ENCODE results near the gene PCDH19. TPM values are rescaled to one million over a fixed set of nuclear protein-coding genes. Genes with fewer than 3 reads are reported as not detected.

The PCDH19 gene
- total RNA-seq, 1 donor from 2014 or later = not detected

DNA sequence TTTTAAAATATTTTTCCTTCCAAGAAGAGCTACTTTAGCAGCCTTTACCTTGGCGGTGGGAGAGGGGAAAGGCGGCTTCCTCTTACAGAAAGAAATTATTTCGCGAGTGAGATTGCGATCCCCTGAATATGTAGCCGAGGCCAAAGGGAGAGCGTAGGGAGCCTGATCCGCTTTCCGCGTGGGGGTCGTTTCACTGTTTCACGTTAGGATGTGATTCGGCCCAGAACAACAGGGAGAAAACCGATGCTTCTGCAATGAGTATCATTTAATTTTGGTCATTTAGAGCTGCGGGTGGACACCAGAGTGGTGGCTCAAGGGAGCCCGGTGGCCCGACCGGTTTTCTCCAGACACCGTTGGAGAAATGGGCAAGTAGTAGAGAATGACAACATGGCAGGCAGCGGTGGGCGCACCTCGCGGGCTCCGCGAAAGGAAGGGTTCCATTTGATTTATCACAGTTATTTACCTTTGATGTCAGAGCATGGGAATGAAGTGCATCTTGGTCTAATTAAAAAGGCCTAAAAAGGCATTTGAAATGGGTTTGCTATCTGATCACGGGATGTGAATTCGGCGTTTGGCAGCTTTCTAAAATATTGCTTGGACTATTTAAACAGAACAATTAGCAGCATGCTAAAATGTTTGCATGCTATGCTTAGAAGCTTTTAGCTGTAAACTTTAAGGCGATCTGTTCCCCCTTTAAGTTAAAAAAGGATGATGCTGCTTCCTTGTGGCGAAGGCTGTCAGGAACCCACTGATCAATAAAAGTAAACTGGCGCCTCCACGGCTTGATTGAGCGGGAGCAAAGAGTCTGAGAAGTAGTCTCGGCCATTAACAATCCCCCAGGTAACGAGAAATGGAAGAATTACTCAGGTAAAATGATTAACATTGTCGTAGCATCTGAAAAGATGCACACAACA, 2.0 kb upstream of the PCDH19 start:
- Mint-ChIP-seq H3K27me3 (ENCODE audit: low read depth) (peaks cover 45% of the 10 kb centered on the region), H3K36me3 (ENCODE audit: low read depth) (no peaks in the 10 kb centered on the region), H3K4me3 (ENCODE audit: low read depth) (no peak overlapping the region), H3K4me1 (ENCODE audit: low read depth) (no peaks in the 10 kb centered on the region), H3K9me3 (no peaks in the 10 kb centered on the region), H3K27ac (no peak overlapping the region)
- intact Hi-C loops (cut with micrococcal nuclease) = no loop called here
- DNase-seq (ENCODE audit: low spot score) = no peak

GRCh38 chrX:100410901-100411801, 1.1 kb upstream of the PCDH19 start:
- no peaks in the 10 kb centered on the region for H3K36me3 Mint-ChIP-seq (ENCODE audit: low read depth)
- no peak overlapping the region for H3K27ac Mint-ChIP-seq
- no peak overlapping the region for H3K4me3 Mint-ChIP-seq (ENCODE audit: low read depth)
- H3K4me1 Mint-ChIP-seq (ENCODE audit: low read depth) = no peaks in the 10 kb centered on the region
- no peaks in the 10 kb centered on the region for H3K9me3 Mint-ChIP-seq
- peaks cover 54% of the 10 kb centered on the region for H3K27me3 Mint-ChIP-seq (ENCODE audit: low read depth)
- intact Hi-C loops (cut with micrococcal nuclease) = no loop called here
- no peak for DNase-seq (ENCODE audit: low spot score)

DNA sequence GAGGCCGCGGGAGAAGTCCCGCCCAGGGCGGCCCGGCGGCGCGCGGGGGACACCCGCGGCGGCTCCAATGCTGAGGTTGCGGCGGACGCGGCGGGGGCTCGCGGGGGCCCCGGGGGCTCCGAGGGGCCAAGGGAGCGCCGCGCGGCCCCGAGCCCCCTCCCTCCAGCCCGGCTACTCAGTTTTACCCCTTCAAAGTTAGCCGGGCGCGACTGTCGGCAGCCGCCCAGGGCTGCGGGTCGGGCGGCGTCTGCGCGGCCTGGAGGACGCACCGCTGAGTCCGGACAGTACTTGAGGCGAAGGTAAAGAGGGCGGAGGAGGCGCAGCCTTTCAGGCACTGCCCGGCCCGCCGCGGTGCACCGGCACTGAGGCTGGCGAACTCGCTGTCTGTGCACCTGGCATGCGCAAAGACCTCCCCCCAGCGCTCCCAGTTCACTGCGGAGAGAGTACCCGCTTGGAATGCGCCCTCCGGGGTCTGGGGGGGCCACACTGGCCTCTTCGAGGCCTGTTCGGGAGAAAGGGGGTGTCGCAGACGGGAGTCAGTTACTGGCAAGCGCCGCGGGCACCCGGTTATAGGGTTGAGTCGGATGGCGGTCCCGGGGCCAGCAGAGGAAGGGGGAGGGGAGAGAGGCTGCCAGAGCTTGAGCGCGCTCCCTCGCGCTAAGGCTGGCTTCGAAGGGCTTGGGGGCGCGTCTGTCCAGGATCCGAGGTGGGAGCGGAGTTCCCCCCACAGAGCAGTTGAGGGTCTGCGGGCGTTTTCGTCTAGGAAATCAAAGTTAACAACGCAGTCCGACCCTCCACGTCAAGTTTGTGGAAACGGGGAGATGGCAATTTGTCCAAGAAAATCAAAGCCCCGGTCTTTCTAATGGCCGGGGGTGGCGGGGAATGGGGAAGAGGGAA, 1.1 kb downstream of the PCDH19 start:
- intact Hi-C loops (cut with micrococcal nuclease) = no loop called here
- no peak for DNase-seq (ENCODE audit: low spot score)
- peaks cover 54% of the 10 kb centered on the region for H3K27me3 Mint-ChIP-seq (ENCODE audit: low read depth)
- H3K4me3 Mint-ChIP-seq (ENCODE audit: low read depth) = no peak overlapping the region
- H3K27ac Mint-ChIP-seq = no peak overlapping the region
- H3K4me1 Mint-ChIP-seq (ENCODE audit: low read depth) = no peaks in the 10 kb centered on the region
- no peaks in the 10 kb centered on the region for H3K36me3 Mint-ChIP-seq (ENCODE audit: low read depth)
- H3K9me3 Mint-ChIP-seq = no peaks in the 10 kb centered on the region

- H3K27ac Mint-ChIP-seq = no peak overlapping the region
- no peaks in the 10 kb centered on the region for H3K36me3 Mint-ChIP-seq (ENCODE audit: low read depth)
- H3K27me3 Mint-ChIP-seq (ENCODE audit: low read depth) = peaks cover 48% of the 10 kb centered on the region
- no peaks in the 10 kb centered on the region for H3K4me1 Mint-ChIP-seq (ENCODE audit: low read depth)
- no peak overlapping the region for H3K4me3 Mint-ChIP-seq (ENCODE audit: low read depth)
- no peaks in the 10 kb centered on the region for H3K9me3 Mint-ChIP-seq
- DNase-seq (ENCODE audit: low spot score) = no peak
- intact Hi-C loops (cut with micrococcal nuclease) = no loop called here
Observed at GRCh38 chrX:100407784-100408712, 2.0 kb downstream of the PCDH19 start.

- DNase-seq (ENCODE audit: low spot score) = no peak
- Mint-ChIP-seq H3K4me1 (ENCODE audit: low read depth) (no peaks in the 10 kb centered on the region), H3K27me3 (ENCODE audit: low read depth) (peaks cover 42% of the 10 kb centered on the region), H3K27ac (no peak overlapping the region), H3K9me3 (no peaks in the 10 kb centered on the region), H3K4me3 (ENCODE audit: low read depth) (no peak overlapping the region), H3K36me3 (ENCODE audit: low read depth) (no peaks in the 10 kb centered on the region)
- intact Hi-C loops (cut with micrococcal nuclease) = no loop called here
Observed at GRCh38 chrX:100407147-100407783, 2.8 kb downstream of the PCDH19 start.

DNA sequence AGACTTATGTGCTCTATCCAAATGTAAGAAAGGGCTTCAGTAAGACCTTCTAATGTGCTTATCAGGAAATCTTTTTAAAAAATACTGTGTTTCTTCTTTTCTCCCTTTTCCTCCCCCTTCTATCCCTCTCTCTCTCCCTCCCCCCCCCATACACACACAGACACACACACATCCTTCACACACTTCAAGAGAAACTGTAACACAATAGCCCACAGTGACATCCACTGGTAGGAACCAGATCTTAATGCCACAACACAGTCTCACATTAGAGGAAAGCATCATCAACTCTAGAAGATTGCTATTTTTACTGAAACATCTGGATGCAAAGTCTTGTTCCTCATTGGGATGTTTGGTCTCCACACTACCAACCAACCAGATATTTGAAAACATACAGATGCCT, 4.6 kb downstream of the PCDH19 start:
- no peak overlapping the region for H3K27ac Mint-ChIP-seq
- peaks cover 31% of the 10 kb centered on the region for H3K27me3 Mint-ChIP-seq (ENCODE audit: low read depth)
- no peaks in the 10 kb centered on the region for H3K4me1 Mint-ChIP-seq (ENCODE audit: low read depth)
- DNase-seq (ENCODE audit: low spot score) = no peak
- H3K4me3 Mint-ChIP-seq (ENCODE audit: low read depth) = no peak overlapping the region
- intact Hi-C loops (cut with micrococcal nuclease) = no loop called here
- H3K36me3 Mint-ChIP-seq (ENCODE audit: low read depth) = no peaks in the 10 kb centered on the region
- no peaks in the 10 kb centered on the region for H3K9me3 Mint-ChIP-seq

DNA sequence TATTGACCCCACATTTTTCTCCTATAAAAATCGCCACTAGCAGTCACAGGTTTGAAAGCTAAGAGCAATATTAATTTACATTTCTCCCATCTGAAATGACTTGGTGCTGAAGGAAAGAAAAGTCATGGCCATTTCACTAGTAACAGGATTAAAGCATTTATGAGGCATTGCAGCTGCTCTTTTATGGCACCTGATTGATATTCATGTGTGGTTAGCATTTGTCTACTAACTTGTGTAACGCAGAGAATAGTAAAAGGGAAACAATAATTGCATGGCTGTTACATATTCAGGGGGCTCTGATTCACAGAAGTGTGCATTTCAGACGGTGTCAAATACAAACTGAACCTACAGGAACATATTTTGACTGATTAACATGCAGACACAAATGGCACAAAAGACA, 5.2 kb downstream of the PCDH19 start:
- no peak for DNase-seq (ENCODE audit: low spot score)
- H3K27me3 Mint-ChIP-seq (ENCODE audit: low read depth) = peaks cover 31% of the 10 kb centered on the region
- no peaks in the 10 kb centered on the region for H3K4me1 Mint-ChIP-seq (ENCODE audit: low read depth)
- H3K27ac Mint-ChIP-seq = no peak overlapping the region
- H3K9me3 Mint-ChIP-seq = no peaks in the 10 kb centered on the region
- intact Hi-C loops (cut with micrococcal nuclease) = no loop called here
- H3K4me3 Mint-ChIP-seq (ENCODE audit: low read depth) = no peak overlapping the region
- H3K36me3 Mint-ChIP-seq (ENCODE audit: low read depth) = no peaks in the 10 kb centered on the region

DNA sequence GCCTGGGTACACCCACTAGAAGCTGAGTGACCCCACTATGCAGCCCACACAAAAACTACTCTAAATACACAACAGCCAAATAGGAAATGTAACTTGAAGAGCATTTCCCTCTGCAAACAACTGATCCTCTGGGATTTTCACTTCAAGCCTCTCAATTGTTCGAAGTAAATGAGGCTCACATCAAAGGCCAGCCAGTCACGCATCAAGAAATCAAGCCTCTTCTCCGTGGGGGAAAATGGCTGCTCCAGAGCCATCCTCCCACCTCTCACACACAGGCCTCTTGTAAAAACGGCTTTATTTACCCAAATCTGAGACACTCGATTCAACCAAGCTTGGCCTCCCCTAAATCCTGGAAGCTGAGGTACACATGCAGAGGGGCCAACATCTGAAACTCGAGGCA, 14.3 kb downstream of the PCDH19 start:
- Mint-ChIP-seq H3K4me1 (ENCODE audit: low read depth) (no peaks in the 10 kb centered on the region), H3K27me3 (ENCODE audit: low read depth) (no peaks in the 10 kb centered on the region), H3K36me3 (ENCODE audit: low read depth) (no peaks in the 10 kb centered on the region), H3K27ac (no peak overlapping the region), H3K4me3 (ENCODE audit: low read depth) (no peak overlapping the region), H3K9me3 (no peaks in the 10 kb centered on the region)
- intact Hi-C loops (cut with micrococcal nuclease) = no loop called here
- DNase-seq (ENCODE audit: low spot score) = no peak

- no peaks in the 10 kb centered on the region for H3K9me3 Mint-ChIP-seq
- H3K27me3 Mint-ChIP-seq (ENCODE audit: low read depth) = no peaks in the 10 kb centered on the region
- no peak overlapping the region for H3K4me3 Mint-ChIP-seq (ENCODE audit: low read depth)
- H3K36me3 Mint-ChIP-seq (ENCODE audit: low read depth) = no peaks in the 10 kb centered on the region
- H3K27ac Mint-ChIP-seq = no peak overlapping the region
- H3K4me1 Mint-ChIP-seq (ENCODE audit: low read depth) = no peaks in the 10 kb centered on the region
- DNase-seq (ENCODE audit: low spot score) = no peak
- intact Hi-C loops (cut with micrococcal nuclease) = no loop called here
Observed at GRCh38 chrX:100381619-100382018, 28.5 kb downstream of the PCDH19 start.

DNA sequence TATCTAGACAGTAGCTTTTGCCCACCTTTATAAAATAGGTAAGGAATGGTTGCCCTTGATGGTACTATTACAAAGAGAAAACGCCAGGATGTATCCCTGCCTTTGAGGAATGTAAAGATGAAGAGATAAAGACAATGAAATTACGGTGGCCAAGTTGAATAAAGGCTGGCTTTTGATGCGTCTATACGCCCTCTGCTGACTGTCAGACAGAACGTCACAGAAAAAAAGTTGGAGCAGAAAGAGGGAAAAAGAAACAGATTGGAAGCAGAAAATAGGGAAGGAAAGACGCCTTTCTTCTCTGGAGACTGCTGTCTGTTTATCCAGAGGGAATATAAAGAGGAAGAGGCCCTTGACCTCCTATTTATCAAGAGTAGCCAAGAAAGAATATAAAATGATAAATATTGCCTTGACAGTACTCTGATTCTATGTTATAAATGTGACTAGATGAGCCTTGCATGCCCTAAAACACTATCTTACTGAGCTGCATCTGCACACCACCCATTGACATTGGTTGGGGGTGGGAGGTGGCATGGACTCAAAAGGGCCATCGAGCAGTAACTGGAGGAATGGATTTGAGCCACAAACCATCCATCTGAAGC, 30.6 kb downstream of the PCDH19 start:
- H3K9me3 Mint-ChIP-seq = no peaks in the 10 kb centered on the region
- no peaks in the 10 kb centered on the region for H3K36me3 Mint-ChIP-seq (ENCODE audit: low read depth)
- no peak overlapping the region for H3K27ac Mint-ChIP-seq
- H3K4me1 Mint-ChIP-seq (ENCODE audit: low read depth) = no peaks in the 10 kb centered on the region
- no peak overlapping the region for H3K4me3 Mint-ChIP-seq (ENCODE audit: low read depth)
- no peaks in the 10 kb centered on the region for H3K27me3 Mint-ChIP-seq (ENCODE audit: low read depth)
- no peak for DNase-seq (ENCODE audit: low spot score)
- intact Hi-C loops (cut with micrococcal nuclease) = no loop called here

DNA sequence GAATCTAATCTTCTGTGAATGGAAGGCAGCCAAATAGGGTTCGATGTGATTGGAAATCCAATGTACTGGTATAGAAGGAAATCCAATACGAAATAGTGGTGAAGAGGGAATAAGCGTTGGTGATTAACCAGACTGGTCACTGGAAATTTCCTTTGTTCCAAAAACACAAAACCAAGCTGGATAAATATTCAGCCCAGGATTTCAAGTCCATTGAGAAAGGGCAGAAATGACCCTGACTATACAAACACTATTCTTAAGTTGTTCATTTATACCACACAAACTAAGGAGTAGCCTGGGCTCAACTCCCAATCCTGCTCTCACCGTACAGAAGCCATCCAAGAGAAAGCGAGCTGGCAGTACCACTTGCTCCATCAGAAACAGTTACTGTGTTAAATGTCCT, 32.2 kb downstream of the PCDH19 start:
- H3K27ac Mint-ChIP-seq = no peak overlapping the region
- H3K27me3 Mint-ChIP-seq (ENCODE audit: low read depth) = no peaks in the 10 kb centered on the region
- intact Hi-C loops (cut with micrococcal nuclease) = no loop called here
- H3K4me3 Mint-ChIP-seq (ENCODE audit: low read depth) = no peak overlapping the region
- H3K4me1 Mint-ChIP-seq (ENCODE audit: low read depth) = no peaks in the 10 kb centered on the region
- no peaks in the 10 kb centered on the region for H3K36me3 Mint-ChIP-seq (ENCODE audit: low read depth)
- H3K9me3 Mint-ChIP-seq = no peaks in the 10 kb centered on the region
- no peak for DNase-seq (ENCODE audit: low spot score)

All from activated T-helper 2 cell treated with anti-CD3 and anti-CD28 coated beads, Interferon-gamma antibody, Interleukin-2, Interleukin-4, amounts not matched to agents 10 μg/mL and 5 μg/mL and 100 μg/mL, durations not matched to agents 14 hours and 24 hours and 36 hours (primary cell).